ENCODE data around the gene UBR1. TPM values are rescaled to one million over a fixed set of nuclear protein-coding genes. Genes with fewer than 3 reads are reported as not detected.

The UBR1 gene
- total and polyA plus RNA-seq, 10 of the 15 experiments (the other 5 are each of a cell fraction or from before 2014, with no cell fraction given), result 4.5 to 27.5 (median 16.7) TPM

- FAIRE-seq (no peak), DNase-seq (ENCODE audit: low read depth, low spot score) (no peak), ATAC-seq (no peak)
- ChIA-PET RAD21 (ENCODE audit: unreplicated experiment) (no interaction called here), POLR2A (no interaction called here), CTCF (no interaction called here), SMC1A (ENCODE audit: uncharacterized antibody, unreplicated experiment) (no interaction called here)
- intact Hi-C loops (cut with micrococcal nuclease; ENCODE audit: unreplicated experiment), result no loop called here
- Histone ChIP-seq H3K4me2 (ENCODE audit: control insufficient read depth, insufficient read depth) (no peak overlapping the region), H3K4me1 (ENCODE audit: control insufficient read depth, insufficient read depth, low read length) (no peaks in the 10 kb centered on the region), H3K27me3 (replicated peaks in 1 of 2; ENCODE audit: control insufficient read depth in 2 of 2, insufficient read depth in 2 of 2, low read length in 1 of 2) (no peaks in the 10 kb centered on the region), H3K27ac (ENCODE audit: control insufficient read depth, insufficient read depth) (no peak overlapping the region), H2AFZ (ENCODE audit: control insufficient read depth, low read depth, low read length) (no peak overlapping the region), H3K79me2 (ENCODE audit: control insufficient read depth, insufficient read depth, low read length) (no peaks in the 10 kb centered on the region), H3K9me3 (replicated peaks; ENCODE audit: control insufficient read depth, insufficient read depth, low read length) (no peaks in the 10 kb centered on the region; the same call in 2 of the 3 replicates), H3K4me3 (no peak overlapping the region), H4K20me1 (ENCODE audit: control insufficient read depth, insufficient read depth) (no peaks in the 10 kb centered on the region), H3K9ac (ENCODE audit: control insufficient read depth, insufficient read depth, low read length) (no peak overlapping the region), H3K36me3 (ENCODE audit: control insufficient read depth in 2 of 2, insufficient read depth in 2 of 2, low read length in 1 of 2) (no peaks in the 10 kb centered on the region)
- WGBS (ENCODE audit: insufficient coverage, insufficient replicate concordance, low lambda C conversion rate, missing lambda C conversion rate), result 100% methylated on average over 2 of the region's 2 CpGs
- no TSS peak for BruUV-seq (replicated peaks)
- in situ Hi-C loops (cut with MboI), result no loop called here
- no peak for TF ChIP-seq YY1 (IDR thresholded peaks at IDR 0.05; ENCODE audit: low read depth, low read length)
- TF ChIP-seq MLLT1 (IDR thresholded peaks at IDR 0.05), result no peak
Observed at GRCh38 chr15:43127752-43128151, 21.9 kb upstream of the UBR1 start.

GRCh38 chr15:43126356-43126755 is 20.5 kb upstream of the UBR1 start:
- H3K27me3 ChIP-seq (replicated peaks in 1 of 2; ENCODE audit: control insufficient read depth in 2 of 2, insufficient read depth in 2 of 2, low read length in 1 of 2), result no peaks in the 10 kb centered on the region

More at GRCh38 chr15:43126356-43126755, 20.5 kb upstream of the UBR1 start:
- in situ Hi-C loops (cut with MboI), result no loop called here
- intact Hi-C loops (cut with micrococcal nuclease; ENCODE audit: unreplicated experiment), result no loop called here
- ChIA-PET SMC1A (ENCODE audit: uncharacterized antibody, unreplicated experiment) (no interaction called here), CTCF (no interaction called here), POLR2A (no interaction called here), RAD21 (ENCODE audit: unreplicated experiment) (no interaction called here)
- H3K36me3 ChIP-seq (ENCODE audit: control insufficient read depth in 2 of 2, insufficient read depth in 2 of 2, low read length in 1 of 2), result no peaks in the 10 kb centered on the region
- FAIRE-seq, result no peak
- TF ChIP-seq E4F1 (IDR thresholded peaks at IDR 0.05; ENCODE audit: borderline replicate concordance, partially characterized antibody) (no peak), MTA2 (IDR thresholded peaks at IDR 0.05; ENCODE audit: low read depth) (no peak), SRF (IDR thresholded peaks at IDR 0.05; ENCODE audit: low read depth in 2 of 2, low read length in 2 of 2) (no peak)
- WGBS (ENCODE audit: insufficient coverage, insufficient replicate concordance, low lambda C conversion rate, missing lambda C conversion rate), result 63% methylated on average over 6 of the region's 6 CpGs
- no peaks in the 10 kb centered on the region for H3K4me1 ChIP-seq (ENCODE audit: control insufficient read depth, insufficient read depth, low read length)
- no TSS peak for BruUV-seq (replicated peaks)
- H3K9ac ChIP-seq (ENCODE audit: control insufficient read depth, insufficient read depth, low read length), result no peak overlapping the region
- DNase-seq (ENCODE audit: low read depth, low spot score), result no peak
- H4K20me1 ChIP-seq (ENCODE audit: control insufficient read depth, insufficient read depth), result no peaks in the 10 kb centered on the region
- H3K27ac ChIP-seq (ENCODE audit: control insufficient read depth, insufficient read depth), result no peak overlapping the region
- ATAC-seq, result no peak
- H3K9me3 ChIP-seq (replicated peaks; ENCODE audit: control insufficient read depth, insufficient read depth, low read length), result no peaks in the 10 kb centered on the region; the same call in 2 of the 3 replicates
- H3K4me2 ChIP-seq (ENCODE audit: control insufficient read depth, insufficient read depth), result no peak overlapping the region
- H3K4me3 ChIP-seq, result no peak overlapping the region
- H3K79me2 ChIP-seq (ENCODE audit: control insufficient read depth, insufficient read depth, low read length), result no peaks in the 10 kb centered on the region
- H2AFZ ChIP-seq (ENCODE audit: control insufficient read depth, low read depth, low read length), result no peak overlapping the region

Measured in GM12878 (cell line).